K562 (cell line): Measurements from ENCODE around the gene TAF1A. TPM values are rescaled to one million over a fixed set of nuclear protein-coding genes. Genes with fewer than 3 reads are reported as not detected.

Experiments used
- BACH1 ChIP-seq: fragments of 200-800 bp; sonication (Bioruptor generic); IDR thresholded peaks from 2 replicates; pipeline ENCODE4 v1.6.1; 2016; ENCODE audit warnings: missing genetic modification characterization, missing compliant biosample characterization
- BHLHE40 ChIP-seq: IDR thresholded peaks from 2 replicates; pipeline ENCODE4 v1.6.1; 2011; ENCODE audit warnings: low read length, improper control_type of control experiment
- CBX2 ChIP-seq: fragments of 200-600 bp; sonication (generic); IDR thresholded peaks from one replicate; pipeline ENCODE4 v1.6.1; 2012; ENCODE audit warnings: mild to moderate bottlenecking, low read length, inconsistent platforms; ENCODE audit not compliant: insufficient read depth, poor library complexity, severe bottlenecking
- CTBP1 ChIP-seq: fragments of 450-650 bp; IDR thresholded peaks from 2 replicates; pipeline ENCODE4 v1.6.1; 2016; ENCODE audit warnings: borderline replicate concordance
- HOMEZ ChIP-seq: fragments of 250-450 bp; sonication (Bioruptor Pico); IDR thresholded peaks from 2 replicates; pipeline ENCODE4 v1.4.0; 2020; ENCODE audit warnings: mild to moderate bottlenecking, moderate library complexity
- HSF4 ChIP-seq: fragments of 250-450 bp; sonication (Bioruptor Pico); IDR thresholded peaks from 2 replicates; pipeline ENCODE4 v2.1.2; 2022; ENCODE audit warnings: mild to moderate bottlenecking, moderate library complexity, borderline replicate concordance
- KAT8 ChIP-seq: fragments of 450-650 bp; IDR thresholded peaks from 2 replicates; pipeline ENCODE4 v1.6.1; 2016; ENCODE audit warnings: low read depth, mild to moderate bottlenecking
- KDM2B ChIP-seq: fragments of 250-450 bp; sonication (Bioruptor Pico); IDR thresholded peaks from 2 replicates; pipeline ENCODE4 v1.8.0; 2021; ENCODE audit warnings: mild to moderate bottlenecking, moderate library complexity
- MAZ ChIP-seq, 2 experiments: fragments of 450-650 bp in 1 of 2; sonication (generic) in 1 of 2; formaldehyde crosslinking; IDR thresholded peaks in 1 of 2; conservative IDR thresholded peaks in 1 of 2; 2 replicates each; pipeline versions ENCODE4 v1.4.0 to v1.5.0; 2020; ENCODE audit warnings: mild to moderate bottlenecking in 1 of 2, missing genetic modification reagents in 1 of 2
- MIER1 ChIP-seq: fragments of 450-650 bp; IDR thresholded peaks from 2 replicates; pipeline ENCODE4 v1.6.1; 2016; ENCODE audit warnings: antibody characterized with exemption, mild to moderate bottlenecking, low read depth
- MLX ChIP-seq, 2 experiments: fragments of 450-650 bp in 1 of 2; sonication (generic) in 1 of 2; formaldehyde crosslinking; conservative IDR thresholded peaks; 2 replicates each; pipeline versions ENCODE4 v1.4.0 to v1.8.1; 2020 to 2022; ENCODE audit warnings: mild to moderate bottlenecking in 1 of 2, missing genetic modification reagents in 1 of 2
- NCOA1 ChIP-seq: fragments of 450-650 bp; IDR thresholded peaks from 2 replicates; pipeline ENCODE4 v1.6.1; 2016; ENCODE audit warnings: low read depth
- NFIX ChIP-seq: fragments of 250-450 bp; sonication (Bioruptor Pico); IDR thresholded peaks from 2 replicates; pipeline ENCODE4 v1.4.0; 2020; ENCODE audit warnings: low read depth, mild to moderate bottlenecking, moderate library complexity
- POLR3G ChIP-seq: IDR thresholded peaks from 2 replicates; pipeline ENCODE4 v1.6.1; 2011; ENCODE audit not compliant: insufficient read length, insufficient replicate concordance; ENCODE audit errors: extremely low read depth
- SAFB ChIP-seq: fragments of 200-400 bp; formaldehyde crosslinking; IDR thresholded peaks from 2 replicates; pipeline ENCODE4 v1.6.1; 2017; ENCODE audit warnings: low read depth, low read length, borderline replicate concordance
- SMAD4 ChIP-seq: fragments of 250-450 bp; sonication (Bioruptor Pico); conservative IDR thresholded peaks from 2 replicates; pipeline ENCODE4 v1.8.0; 2021; ENCODE audit warnings: inconsistent platforms, mild to moderate bottlenecking, moderate library complexity
- TRIM28 ChIP-seq: fragments of 450-650 bp; IDR thresholded peaks from 2 replicates; pipeline ENCODE4 v1.6.1; 2017
- ZBTB2 ChIP-seq: fragments of 450-650 bp; IDR thresholded peaks from 2 replicates; pipeline ENCODE4 v1.6.1; 2016; ENCODE audit warnings: antibody characterized with exemption
- ZNF668 ChIP-seq: fragments of 250-450 bp; sonication (Bioruptor Pico); IDR thresholded peaks from 2 replicates; pipeline ENCODE4 v1.8.0; 2022; ENCODE audit warnings: mild to moderate bottlenecking, inconsistent platforms
- ZNF75A ChIP-seq: fragments of 450-650 bp; formaldehyde crosslinking; IDR thresholded peaks from 2 replicates; pipeline ENCODE4 v1.4.0; 2020; ENCODE audit warnings: mild to moderate bottlenecking
- polyA plus RNA-seq, 8 experiments: library from polyadenylated mRNA; depleted of rRNA in 4 of 8; stranded (reverse) in 5 of 8; unstranded in 3 of 8; fragments of >200 nt; fragmentation: Nextera tagmentation in 2 of 8; fragmentation: Illumina TruSeq in 1 of 8; extraction: Ambion mirVana in 2 of 8; extraction: Trizol in 1 of 8; gene quantifications; 2 replicates each; pipeline versions ENCODE4 v1.2.1 to v1.2.3, GENCODE V29; 2011 to 2014; ENCODE audit warnings: inconsistent platforms in 1 of 8, missing spikeins in 1 of 8
- total RNA-seq, 7 experiments: library from RNA; depleted of rRNA in 6 of 7; stranded (reverse); fragments of >200 nt in 6 of 7; fragmentation: Illumina TruSeq in 2 of 7; extraction: Trizol in 2 of 7; gene quantifications; 2 replicates each; pipeline versions ENCODE4 v1.2.1 to v1.2.3, GENCODE V29; 2011 to 2021; ENCODE audit warnings: low replicate concordance in 1 of 7
- TF ChIP-seq, protein P1 (sequence below): IDR thresholded peaks from 2 replicates; pipeline ENCODE4 v1.6.1; 2016; ENCODE audit warnings: missing genetic modification characterization, missing compliant biosample characterization

Gene TAF1A
- total and polyA plus RNA-seq, 9 of the 15 experiments (the other 6 are each of a cell fraction or from before 2014, with no cell fraction given): 17.8 to 36.8 (median 25.3) TPM

- TF ChIP-seq MLX (CRISPR knock-in tag; conservative IDR thresholded peaks at IDR 0.05) (no peak), SMAD4 (CRISPR knock-in tag) (0 out of 2 replicates have a peak, but pooled peaks have one; percentile 41), TRIM28 (no peak), NFIX (no peak), MAZ (CRISPR knock-in tag; conservative IDR thresholded peaks at IDR 0.05 in 1 of 2, IDR thresholded peaks at IDR 0.05 in 1 of 2) (peak; percentile 61 to 74; a peak in 3 of 4 replicates), KAT8 (no peak), POLR3G (no peak), BACH1 (no peak), CTBP1 (no peak), SAFB (no peak), BHLHE40 (peak; percentile 17; the same call in 1 of the 2 replicates), HSF4 (CRISPR knock-in tag) (no peak), ZBTB2 (no peak), ZNF668 (no peak), NCOA1 (no peak), MIER1 (no peak), HOMEZ (no peak), KDM2B (CRISPR knock-in tag) (no peak), ZNF75A (CRISPR knock-in tag) (no peak), CBX2 (no peak)
- TF ChIP-seq, protein P1, sequence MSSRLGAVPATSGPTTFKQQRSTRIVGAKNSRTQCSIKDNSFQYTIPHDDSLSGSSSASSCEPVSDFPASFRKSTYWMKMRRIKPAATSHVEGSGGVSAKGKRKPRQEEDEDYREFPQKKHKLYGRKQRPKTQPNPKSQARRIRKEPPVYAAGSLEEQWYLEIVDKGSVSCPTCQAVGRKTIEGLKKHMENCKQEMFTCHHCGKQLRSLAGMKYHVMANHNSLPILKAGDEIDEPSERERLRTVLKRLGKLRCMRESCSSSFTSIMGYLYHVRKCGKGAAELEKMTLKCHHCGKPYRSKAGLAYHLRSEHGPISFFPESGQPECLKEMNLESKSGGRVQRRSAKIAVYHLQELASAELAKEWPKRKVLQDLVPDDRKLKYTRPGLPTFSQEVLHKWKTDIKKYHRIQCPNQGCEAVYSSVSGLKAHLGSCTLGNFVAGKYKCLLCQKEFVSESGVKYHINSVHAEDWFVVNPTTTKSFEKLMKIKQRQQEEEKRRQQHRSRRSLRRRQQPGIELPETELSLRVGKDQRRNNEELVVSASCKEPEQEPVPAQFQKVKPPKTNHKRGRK (tag): no peak
Measured at GRCh38 chr1:222618001-222618879, 28.5 kb upstream of the TAF1A start, which contains the start of gene MIA3 (continued).
